ENCODE data around the gene PKP4. TPM values are rescaled to one million over a fixed set of nuclear protein-coding genes. Genes with fewer than 3 reads are reported as not detected.

PKP4 gene
- polyA plus RNA-seq, 1 donor from 2014 or later: 24.2 TPM

DNA sequence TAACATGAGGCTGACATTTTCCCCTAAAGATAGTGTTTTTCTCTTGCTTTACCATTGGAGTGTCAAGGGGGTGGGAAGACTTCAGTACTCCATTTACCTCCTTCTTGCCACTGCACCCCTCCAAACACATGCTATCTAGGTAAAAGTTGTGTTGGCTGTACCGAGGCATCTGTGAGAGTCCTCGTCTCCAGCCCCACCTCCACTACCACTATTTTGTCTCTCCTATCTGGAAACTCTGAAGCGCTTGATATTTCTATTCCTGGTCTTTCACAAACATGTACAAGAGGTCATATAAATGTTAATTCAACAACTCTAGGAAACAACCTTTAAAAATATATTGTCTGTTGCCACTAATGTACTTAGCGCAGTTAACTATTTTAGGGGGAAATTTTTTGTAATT lies 132.6 kb downstream of the PKP4 start:
- Histone ChIP-seq H3F3A (ENCODE audit: insufficient read depth, low read length, poor library complexity, severe bottlenecking) (no peaks in the 10 kb centered on the region), H3K9me3 (ENCODE audit: low read length) (no peaks in the 10 kb centered on the region), H3K4me2 (ENCODE audit: low read length) (no peak overlapping the region), H3K79me2 (replicated peaks; ENCODE audit: insufficient read depth, low read length) (no peaks in the 10 kb centered on the region), H3K27ac (ENCODE audit: low read length) (no peak overlapping the region), H3K4me3 (ENCODE audit: low read length) (no peak overlapping the region), H2AFZ (ENCODE audit: low read depth, low read length) (no peak overlapping the region), H3K27me3 (ENCODE audit: insufficient read depth, low read depth, low read length) (no peaks in the 10 kb centered on the region), H3K36me3 (ENCODE audit: insufficient read depth, low read length) (no peaks in the 10 kb centered on the region), H3K9ac (ENCODE audit: low read length) (no peak overlapping the region), H4K20me1 (ENCODE audit: insufficient read depth) (no peaks in the 10 kb centered on the region), H3K9me2 (ENCODE audit: insufficient read depth, low read length) (no peaks in the 10 kb centered on the region)
- TF ChIP-seq SMC3 (conservative IDR thresholded peaks at IDR 0.05; ENCODE audit: poor library complexity): no peak
- no peak for TF ChIP-seq RAD21 (conservative IDR thresholded peaks at IDR 0.05)
- TF ChIP-seq, protein P1, sequence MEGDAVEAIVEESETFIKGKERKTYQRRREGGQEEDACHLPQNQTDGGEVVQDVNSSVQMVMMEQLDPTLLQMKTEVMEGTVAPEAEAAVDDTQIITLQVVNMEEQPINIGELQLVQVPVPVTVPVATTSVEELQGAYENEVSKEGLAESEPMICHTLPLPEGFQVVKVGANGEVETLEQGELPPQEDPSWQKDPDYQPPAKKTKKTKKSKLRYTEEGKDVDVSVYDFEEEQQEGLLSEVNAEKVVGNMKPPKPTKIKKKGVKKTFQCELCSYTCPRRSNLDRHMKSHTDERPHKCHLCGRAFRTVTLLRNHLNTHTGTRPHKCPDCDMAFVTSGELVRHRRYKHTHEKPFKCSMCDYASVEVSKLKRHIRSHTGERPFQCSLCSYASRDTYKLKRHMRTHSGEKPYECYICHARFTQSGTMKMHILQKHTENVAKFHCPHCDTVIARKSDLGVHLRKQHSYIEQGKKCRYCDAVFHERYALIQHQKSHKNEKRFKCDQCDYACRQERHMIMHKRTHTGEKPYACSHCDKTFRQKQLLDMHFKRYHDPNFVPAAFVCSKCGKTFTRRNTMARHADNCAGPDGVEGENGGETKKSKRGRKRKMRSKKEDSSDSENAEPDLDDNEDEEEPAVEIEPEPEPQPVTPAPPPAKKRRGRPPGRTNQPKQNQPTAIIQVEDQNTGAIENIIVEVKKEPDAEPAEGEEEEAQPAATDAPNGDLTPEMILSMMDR (IDR thresholded peaks at IDR 0.05; ENCODE audit: poor library complexity, severe bottlenecking): no peak
- TF ChIP-seq, protein P2, sequence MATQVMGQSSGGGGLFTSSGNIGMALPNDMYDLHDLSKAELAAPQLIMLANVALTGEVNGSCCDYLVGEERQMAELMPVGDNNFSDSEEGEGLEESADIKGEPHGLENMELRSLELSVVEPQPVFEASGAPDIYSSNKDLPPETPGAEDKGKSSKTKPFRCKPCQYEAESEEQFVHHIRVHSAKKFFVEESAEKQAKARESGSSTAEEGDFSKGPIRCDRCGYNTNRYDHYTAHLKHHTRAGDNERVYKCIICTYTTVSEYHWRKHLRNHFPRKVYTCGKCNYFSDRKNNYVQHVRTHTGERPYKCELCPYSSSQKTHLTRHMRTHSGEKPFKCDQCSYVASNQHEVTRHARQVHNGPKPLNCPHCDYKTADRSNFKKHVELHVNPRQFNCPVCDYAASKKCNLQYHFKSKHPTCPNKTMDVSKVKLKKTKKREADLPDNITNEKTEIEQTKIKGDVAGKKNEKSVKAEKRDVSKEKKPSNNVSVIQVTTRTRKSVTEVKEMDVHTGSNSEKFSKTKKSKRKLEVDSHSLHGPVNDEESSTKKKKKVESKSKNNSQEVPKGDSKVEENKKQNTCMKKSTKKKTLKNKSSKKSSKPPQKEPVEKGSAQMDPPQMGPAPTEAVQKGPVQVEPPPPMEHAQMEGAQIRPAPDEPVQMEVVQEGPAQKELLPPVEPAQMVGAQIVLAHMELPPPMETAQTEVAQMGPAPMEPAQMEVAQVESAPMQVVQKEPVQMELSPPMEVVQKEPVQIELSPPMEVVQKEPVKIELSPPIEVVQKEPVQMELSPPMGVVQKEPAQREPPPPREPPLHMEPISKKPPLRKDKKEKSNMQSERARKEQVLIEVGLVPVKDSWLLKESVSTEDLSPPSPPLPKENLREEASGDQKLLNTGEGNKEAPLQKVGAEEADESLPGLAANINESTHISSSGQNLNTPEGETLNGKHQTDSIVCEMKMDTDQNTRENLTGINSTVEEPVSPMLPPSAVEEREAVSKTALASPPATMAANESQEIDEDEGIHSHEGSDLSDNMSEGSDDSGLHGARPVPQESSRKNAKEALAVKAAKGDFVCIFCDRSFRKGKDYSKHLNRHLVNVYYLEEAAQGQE (IDR thresholded peaks at IDR 0.05; ENCODE audit: borderline replicate concordance): no peak
- TF ChIP-seq POLR2AphosphoS5 (IDR thresholded peaks at IDR 0.05): no peak
- no peak for TF ChIP-seq MXI1 (conservative IDR thresholded peaks at IDR 0.05; ENCODE audit: poor library complexity, severe bottlenecking)
- TF ChIP-seq TAF1 (IDR thresholded peaks at IDR 0.05; ENCODE audit: low read depth): no peak
- TF ChIP-seq EZH2 (IDR thresholded peaks at IDR 0.05; ENCODE audit: borderline replicate concordance, insufficient read depth, low read length, poor library complexity, severe bottlenecking): no peak
- TF ChIP-seq EP300 (conservative IDR thresholded peaks at IDR 0.05; ENCODE audit: poor library complexity, severe bottlenecking): no peak

DNA sequence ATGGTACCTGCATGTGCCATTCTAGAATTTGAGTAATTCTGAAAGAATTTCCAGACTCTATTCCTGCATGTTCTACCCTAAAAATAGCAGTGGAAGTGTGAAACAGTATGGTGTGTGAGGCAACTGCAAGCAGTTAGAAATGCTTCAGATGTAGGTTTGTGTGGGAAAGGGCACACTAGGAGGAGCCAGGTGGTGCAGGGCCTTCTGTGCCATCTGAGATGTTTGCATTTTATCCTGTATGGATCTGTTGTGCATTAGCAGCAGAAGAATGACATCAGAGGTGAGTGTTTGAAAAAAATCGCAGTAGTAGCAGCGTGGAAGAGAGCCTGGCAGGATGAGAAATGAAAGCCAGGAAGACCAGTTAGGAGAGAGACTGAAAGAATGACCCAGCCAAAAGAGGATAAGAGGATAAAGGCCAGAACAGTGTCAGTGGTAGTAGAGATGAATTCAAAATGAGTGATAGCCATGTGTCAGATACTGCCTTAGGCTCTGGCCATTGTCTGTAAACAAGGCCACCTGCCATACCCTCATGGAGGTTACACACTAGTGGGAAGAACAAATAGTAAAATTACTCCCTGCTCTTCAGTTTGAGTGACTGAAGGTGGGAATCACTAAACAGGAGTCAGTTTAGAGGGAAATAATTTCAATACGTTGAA lies 142.2 kb downstream of the PKP4 start:
- Histone ChIP-seq H3K27ac (ENCODE audit: low read length) (no peak overlapping the region), H3K9ac (ENCODE audit: low read length) (no peak overlapping the region), H4K20me1 (ENCODE audit: insufficient read depth) (no peaks in the 10 kb centered on the region), H3K4me2 (ENCODE audit: low read length) (no peak overlapping the region), H3K4me3 (ENCODE audit: low read length) (no peak overlapping the region), H3F3A (ENCODE audit: insufficient read depth, low read length, poor library complexity, severe bottlenecking) (no peaks in the 10 kb centered on the region), H3K27me3 (ENCODE audit: insufficient read depth, low read depth, low read length) (no peaks in the 10 kb centered on the region), H3K9me3 (ENCODE audit: low read length) (no peaks in the 10 kb centered on the region), H2AFZ (ENCODE audit: low read depth, low read length) (no peak overlapping the region), H3K79me2 (replicated peaks; ENCODE audit: insufficient read depth, low read length) (no peaks in the 10 kb centered on the region), H3K9me2 (ENCODE audit: insufficient read depth, low read length) (no peaks in the 10 kb centered on the region), H3K36me3 (ENCODE audit: insufficient read depth, low read length) (no peaks in the 10 kb centered on the region)
- TF ChIP-seq TAF1 (IDR thresholded peaks at IDR 0.05; ENCODE audit: low read depth) (no peak), SMC3 (conservative IDR thresholded peaks at IDR 0.05; ENCODE audit: poor library complexity) (no peak), EP300 (conservative IDR thresholded peaks at IDR 0.05; ENCODE audit: poor library complexity, severe bottlenecking) (no peak), POLR2AphosphoS5 (IDR thresholded peaks at IDR 0.05) (no peak), RAD21 (conservative IDR thresholded peaks at IDR 0.05) (no peak), MXI1 (conservative IDR thresholded peaks at IDR 0.05; ENCODE audit: poor library complexity, severe bottlenecking) (no peak), EZH2 (IDR thresholded peaks at IDR 0.05; ENCODE audit: borderline replicate concordance, insufficient read depth, low read length, poor library complexity, severe bottlenecking) (no peak)
- TF ChIP-seq, protein P1 (IDR thresholded peaks at IDR 0.05; ENCODE audit: poor library complexity, severe bottlenecking): no peak
- TF ChIP-seq, protein P2 (IDR thresholded peaks at IDR 0.05; ENCODE audit: borderline replicate concordance): no peak
